HCT116 (cell line): ENCODE data around the gene ZNF618. TPM values are rescaled to one million over a fixed set of nuclear protein-coding genes. Genes with fewer than 3 reads are reported as not detected.

Experiments used
- ATAC-seq: fragments of 200-7000 bp; cut with Tn5 transposase; 2 replicates; pipeline ENCODE4 v1.9.1; 2020; ENCODE audit warnings: mild to moderate bottlenecking, moderate library complexity
- BruUV-seq: library from RNA; stranded (reverse); fragments of 400-500 nt; replicated peaks from 2 replicates; lab custom pipeline; 2021; lab: Mats Ljungman, UMichigan
- CTCF ChIA-PET: fragments of 300-600 bp; sonication (Branson Sonifier 250); formaldehyde crosslinking; loops from one replicate; lab custom pipeline; 2021; ENCODE audit warnings: antibody characterized with exemption; lab: Charles Lee
- POLR2A ChIA-PET: fragments of 300-600, 350-600 bp; sonication (Branson Sonifier 250); formaldehyde crosslinking; loops from one replicate; lab custom pipeline; 2021; ENCODE audit warnings: antibody characterized with exemption; lab: Charles Lee
- RAD21 ChIA-PET, 2 experiments: fragments of 300-600 bp; sonication (Branson Sonifier 250); formaldehyde crosslinking; loops; one replicate each; lab custom pipeline; 2023; ENCODE audit warnings: low total read pairs in 2 of 2; ENCODE audit not compliant: uncharacterized antibody in 2 of 2, unreplicated experiment in 2 of 2, low non-redundant PET in 1 of 2; lab: Charles Lee
- DNase-seq: peaks from one replicate; pipeline ENCODE4 v3.0.0-alpha.2; 2010; ENCODE audit warnings: low read depth, low spot score
- H2AFZ ChIP-seq: fragments of 200-600 bp; shearing (Covaris generic), sonication (generic); 2 replicates; pipeline ENCODE4 v1.6.1; 2017; ENCODE audit warnings: low read depth, mixed run types, mixed read lengths, antibody characterized with exemption, low read length; ENCODE audit not compliant: poor library complexity, severe bottlenecking
- H3K27ac ChIP-seq: 2 replicates; pipeline ENCODE4 v1.5.1; 2012; ENCODE audit warnings: low read depth, low read length
- H3K27me3 ChIP-seq: fragments of 200-600 bp; sonication (generic); 2 replicates; pipeline ENCODE4 v1.6.1; 2016; ENCODE audit warnings: mixed run types, low read length, mixed read lengths; ENCODE audit not compliant: insufficient read depth
- H3K36me3 ChIP-seq, 2 experiments: fragments of 200-500 bp in 1 of 2; fragments of 200-600 bp in 1 of 2; sonication (Bioruptor generic) in 1 of 2; sonication (generic) in 1 of 2; 2 replicates each; pipeline versions ENCODE4 v1.5.1 to v1.6.1; 2014 to 2016; ENCODE audit warnings: low read length in 2 of 2, inconsistent platforms in 1 of 2, mixed read lengths in 1 of 2, mixed run types in 1 of 2; ENCODE audit not compliant: insufficient read depth in 2 of 2, control insufficient read depth in 1 of 2
- H3K4me1 ChIP-seq, 2 experiments: fragments of 200-600 bp in 1 of 2; sonication (generic) in 1 of 2; 2 replicates each; pipeline versions ENCODE4 v1.5.1 to v1.6.1; 2012 to 2017; ENCODE audit warnings: low read length in 2 of 2, inconsistent platforms in 1 of 2, mild to moderate bottlenecking in 1 of 2, mixed read lengths in 1 of 2, mixed run types in 1 of 2, moderate library complexity in 1 of 2; ENCODE audit not compliant: insufficient read depth in 2 of 2, control insufficient read depth in 1 of 2
- H3K4me2 ChIP-seq: fragments of 200-600 bp; sonication (generic); 2 replicates; pipeline ENCODE4 v1.6.1; 2017; ENCODE audit warnings: mixed run types, low read length, mixed read lengths
- H3K4me3 ChIP-seq, 2 experiments: fragments of 200-600 bp in 1 of 2; sonication (generic) in 1 of 2; replicated peaks in 1 of 2; 2 replicates each; pipeline ENCODE4 v1.5.1; 2011 to 2016; ENCODE audit warnings: low read length in 2 of 2, control low read depth in 1 of 2, low read depth in 1 of 2, mild to moderate bottlenecking in 1 of 2, mixed read lengths in 1 of 2, mixed run types in 1 of 2
- H3K79me2 ChIP-seq: fragments of 200-600 bp; sonication (generic); 2 replicates; pipeline ENCODE4 v1.6.1; 2017; ENCODE audit warnings: mild to moderate bottlenecking, mixed run types, low read length, moderate library complexity, mixed read lengths; ENCODE audit not compliant: insufficient read depth
- H3K9ac ChIP-seq: fragments of 200-600 bp; sonication (generic); 2 replicates; pipeline ENCODE4 v1.6.1; 2016; ENCODE audit warnings: low read length, mixed read lengths
- H3K9me2 ChIP-seq: fragments of 200-600 bp; sonication (generic), shearing (Covaris generic); 2 replicates; pipeline ENCODE4 v1.6.1; 2017; ENCODE audit warnings: mixed run types, mild to moderate bottlenecking, moderate library complexity; ENCODE audit not compliant: insufficient read depth
- H3K9me3 ChIP-seq, 2 experiments: fragments of 200-500 bp in 1 of 2; fragments of 200-600 bp in 1 of 2; sonication (Bioruptor generic) in 1 of 2; sonication (generic) in 1 of 2; 2 replicates each; pipeline ENCODE4 v1.6.1; 2014 to 2017; ENCODE audit warnings: low read length in 2 of 2, mixed read lengths in 2 of 2, inconsistent platforms in 1 of 2, low read depth in 1 of 2, mild to moderate bottlenecking in 1 of 2, mixed run types in 1 of 2, moderate library complexity in 1 of 2; ENCODE audit not compliant: control insufficient read depth in 1 of 2, insufficient read depth in 1 of 2
- H4K20me1 ChIP-seq: fragments of 200-600 bp; sonication (generic), shearing (Covaris generic); 2 replicates; pipeline ENCODE4 v1.6.1; 2017; ENCODE audit warnings: mixed run types, mild to moderate bottlenecking, moderate library complexity; ENCODE audit not compliant: insufficient read depth
- ATF3 ChIP-seq: IDR thresholded peaks from 2 replicates; pipeline ENCODE4 v1.6.1; 2012
- CBX3 ChIP-seq: IDR thresholded peaks from 2 replicates; pipeline ENCODE4 v1.6.1; 2012; ENCODE audit warnings: low read depth
- CEBPB ChIP-seq: IDR thresholded peaks from 2 replicates; pipeline ENCODE4 v1.6.1; 2012; ENCODE audit warnings: low read depth
- CTCF ChIP-seq, 3 experiments: fragments of 200-600 bp in 1 of 3; sonication (generic) in 1 of 3; IDR thresholded peaks in 2 of 3; conservative IDR thresholded peaks in 1 of 3; 2 replicates each; pipeline ENCODE4 v1.5.1; 2012 to 2017; ENCODE audit warnings: low read depth in 2 of 3, low read length in 2 of 3, antibody characterized with exemption in 1 of 3, borderline replicate concordance in 1 of 3, control low read depth in 1 of 3, mild to moderate bottlenecking in 1 of 3, mixed read lengths in 1 of 3, mixed run types in 1 of 3, moderate library complexity in 1 of 3; ENCODE audit not compliant: insufficient read depth in 1 of 3
- EGR1 ChIP-seq: IDR thresholded peaks from 2 replicates; pipeline ENCODE4 v1.6.1; 2012; ENCODE audit warnings: low read depth
- ELF1 ChIP-seq: IDR thresholded peaks from 2 replicates; pipeline ENCODE4 v1.6.1; 2012; ENCODE audit warnings: low read depth, borderline replicate concordance
- EZH2 ChIP-seq: fragments of 200-600 bp; sonication (generic); IDR thresholded peaks from 2 replicates; pipeline ENCODE4 v1.6.1; 2017; ENCODE audit warnings: antibody characterized with exemption, mixed run types
- JUND ChIP-seq: IDR thresholded peaks from 2 replicates; pipeline ENCODE4 v1.6.1; 2012
- MAX ChIP-seq: IDR thresholded peaks from 2 replicates; pipeline ENCODE4 v1.6.1; 2012
- POLR2A ChIP-seq: IDR thresholded peaks from 2 replicates; pipeline ENCODE4 v1.7.0; 2011; ENCODE audit warnings: borderline replicate concordance; ENCODE audit not compliant: insufficient read depth, insufficient read length; ENCODE audit errors: extremely low read depth
- POLR2AphosphoS5 ChIP-seq: IDR thresholded peaks from 2 replicates; pipeline ENCODE4 v1.6.1; 2011; ENCODE audit warnings: mild to moderate bottlenecking, low read depth, low read length, moderate library complexity
- RAD21 ChIP-seq: IDR thresholded peaks from 2 replicates; pipeline ENCODE4 v1.6.1; 2012; ENCODE audit warnings: low read depth, mild to moderate bottlenecking
- REST ChIP-seq: IDR thresholded peaks from 2 replicates; pipeline ENCODE4 v1.6.1; 2012; ENCODE audit warnings: low read depth
- SIN3A ChIP-seq: IDR thresholded peaks from 2 replicates; pipeline ENCODE4 v1.6.1; 2012; ENCODE audit warnings: low read depth
- SRF ChIP-seq: IDR thresholded peaks from 2 replicates; pipeline ENCODE4 v1.6.1; 2012; ENCODE audit warnings: low read depth
- TCF7L2 ChIP-seq: IDR thresholded peaks from 2 replicates; pipeline ENCODE4 v1.7.0; 2011; ENCODE audit warnings: borderline replicate concordance, inconsistent platforms; ENCODE audit not compliant: insufficient read depth, insufficient read length; ENCODE audit errors: extremely low read depth
- YY1 ChIP-seq: IDR thresholded peaks from 2 replicates; pipeline ENCODE4 v1.6.1; 2011; ENCODE audit warnings: low read length, low read depth, moderate library complexity, mild to moderate bottlenecking; ENCODE audit not compliant: insufficient replicate concordance; ENCODE audit errors: extremely low read depth
- ZFX ChIP-seq: fragments of 450-650 bp; IDR thresholded peaks from 2 replicates; pipeline ENCODE4 v1.6.1; 2017
- intact Hi-C: fragments of 100-400 bp; cut with micrococcal nuclease; formaldehyde crosslinking; loops from 2 replicates; pipeline ENCODE4 v1.10.0; 2022
- total RNA-seq: library from RNA; stranded (reverse); gene quantifications from one replicate; pipeline ENCODE4 v1.2.1, GENCODE V29; 2021; ENCODE audit not compliant: unreplicated experiment

The ZNF618 gene
- total RNA-seq, 1 experiment from 2014 or later: 13.5 TPM

- H3K4me1 ChIP-seq: peaks cover 0 to 9% of the 10 kb centered on the region in 2 experiments; a peak in 2 of 4 replicates
- ChIA-PET POLR2A (no interaction called here), CTCF (no interaction called here), RAD21 (no interaction called here)
- H4K20me1 ChIP-seq: no peaks in the 10 kb centered on the region
- no peaks in the 10 kb centered on the region for H3K27me3 ChIP-seq
- H3K79me2 ChIP-seq: no peaks in the 10 kb centered on the region
- no peak overlapping the region for H2AFZ ChIP-seq
- ATAC-seq: no peak
- peaks cover 3 to 4% of the 10 kb centered on the region in 2 experiments; a peak in 2 of 4 replicates for H3K9me3 ChIP-seq
- H3K36me3 ChIP-seq: no peaks in the 10 kb centered on the region
- no peaks in the 10 kb centered on the region for H3K9me2 ChIP-seq
- H3K27ac ChIP-seq: no peak overlapping the region
- H3K4me2 ChIP-seq: no peak overlapping the region
- DNase-seq: no peak
- BruUV-seq: no TSS peak
- intact Hi-C loops: no loop called here
- H3K9ac ChIP-seq: no peak overlapping the region
- no peak for TF ChIP-seq CEBPB
- TF ChIP-seq POLR2A: no peak
- TF ChIP-seq EZH2: no peak
- no peak for TF ChIP-seq RAD21
- TF ChIP-seq TCF7L2: no peak
- TF ChIP-seq ELF1: no peak
- TF ChIP-seq EGR1: no peak
- TF ChIP-seq CBX3: no peak
- TF ChIP-seq CTCF (IDR thresholded peaks at IDR 0.05 in 2 of 3, conservative IDR thresholded peaks at IDR 0.05 in 1 of 3; ENCODE audit: borderline replicate concordance in 1 of 3, insufficient read depth in 1 of 3, low read depth in 2 of 3, low read length in 2 of 3): no peak
- TF ChIP-seq SRF: no peak
- no peak for TF ChIP-seq SIN3A
- no peak for TF ChIP-seq ZFX
- TF ChIP-seq POLR2AphosphoS5: no peak
- no peak for TF ChIP-seq JUND
- TF ChIP-seq YY1: no peak
- TF ChIP-seq REST: no peak
- no peak for TF ChIP-seq ATF3
- no peak for TF ChIP-seq MAX
- no peak overlapping the region for H3K4me3 ChIP-seq
Observed at GRCh38 chr9:114100536-114100935, 224.4 kb downstream of the ZNF618 start.
